ENCODE results near the gene KANK2.

DNA sequence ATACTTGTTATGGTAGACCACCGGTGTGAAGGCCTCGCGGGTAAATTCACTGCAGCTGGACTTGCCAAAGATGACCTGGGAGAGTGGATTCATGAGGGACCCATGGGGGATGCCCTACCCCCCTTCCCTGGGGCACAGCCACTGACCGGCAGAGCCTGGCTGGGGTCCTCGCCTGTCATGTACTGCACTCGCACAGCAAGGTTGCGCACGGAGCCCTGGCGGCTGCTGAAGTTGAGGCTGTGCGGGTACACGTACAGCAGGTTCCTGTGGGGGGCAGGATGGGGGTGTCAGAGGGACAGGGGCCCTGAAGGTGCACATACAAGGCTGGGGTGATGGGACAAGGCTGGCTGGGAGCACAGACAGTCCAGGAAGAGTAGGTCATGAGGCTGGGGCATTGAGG is 40.7 kb upstream of the KANK2 start:
- TF ChIP-seq EZH2 (IDR thresholded peaks at IDR 0.05; ENCODE audit: low read length, missing control alignments): no peak
- TF ChIP-seq, protein P1, sequence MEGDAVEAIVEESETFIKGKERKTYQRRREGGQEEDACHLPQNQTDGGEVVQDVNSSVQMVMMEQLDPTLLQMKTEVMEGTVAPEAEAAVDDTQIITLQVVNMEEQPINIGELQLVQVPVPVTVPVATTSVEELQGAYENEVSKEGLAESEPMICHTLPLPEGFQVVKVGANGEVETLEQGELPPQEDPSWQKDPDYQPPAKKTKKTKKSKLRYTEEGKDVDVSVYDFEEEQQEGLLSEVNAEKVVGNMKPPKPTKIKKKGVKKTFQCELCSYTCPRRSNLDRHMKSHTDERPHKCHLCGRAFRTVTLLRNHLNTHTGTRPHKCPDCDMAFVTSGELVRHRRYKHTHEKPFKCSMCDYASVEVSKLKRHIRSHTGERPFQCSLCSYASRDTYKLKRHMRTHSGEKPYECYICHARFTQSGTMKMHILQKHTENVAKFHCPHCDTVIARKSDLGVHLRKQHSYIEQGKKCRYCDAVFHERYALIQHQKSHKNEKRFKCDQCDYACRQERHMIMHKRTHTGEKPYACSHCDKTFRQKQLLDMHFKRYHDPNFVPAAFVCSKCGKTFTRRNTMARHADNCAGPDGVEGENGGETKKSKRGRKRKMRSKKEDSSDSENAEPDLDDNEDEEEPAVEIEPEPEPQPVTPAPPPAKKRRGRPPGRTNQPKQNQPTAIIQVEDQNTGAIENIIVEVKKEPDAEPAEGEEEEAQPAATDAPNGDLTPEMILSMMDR (conservative IDR thresholded peaks at IDR 0.05 in 1 of 2, IDR thresholded peaks at IDR 0.05 in 1 of 2; ENCODE audit: low read depth in 1 of 2, low read length in 2 of 2): no peak
